PC-3 (cell line): ENCODE results near the gene CDK5RAP3. TPM values are rescaled to one million over a fixed set of nuclear protein-coding genes. Genes with fewer than 3 reads are reported as not detected.

Source experiments
- ATAC-seq: fragments of 200-7000 bp; cut with Tn5 transposase; 2 replicates; pipeline ENCODE4 v1.9.1; 2020; ENCODE audit warnings: mild to moderate bottlenecking, moderate library complexity
- BruUV-seq: library from RNA; stranded (reverse); fragments of 400-500 nt; replicated peaks from 2 replicates; lab custom pipeline; 2021; lab: Mats Ljungman, UMichigan
- CTCF ChIA-PET: fragments of 300-600 bp; sonication (Branson Sonifier 250); formaldehyde crosslinking; loops from one replicate; lab custom pipeline; 2022; ENCODE audit warnings: antibody characterized with exemption; lab: Charles Lee
- POLR2A ChIA-PET: fragments of 300-600 bp; sonication (Branson Sonifier 250); formaldehyde crosslinking; loops from one replicate; lab custom pipeline; 2022; ENCODE audit warnings: antibody characterized with exemption; ENCODE audit not compliant: unreplicated experiment; lab: Charles Lee
- DNase-seq: peaks from one replicate; pipeline ENCODE4 v3.0.0-alpha.2; 2015
- H2AFZ ChIP-seq: fragments of 300-600 bp; sonication (generic); 2 replicates; pipeline ENCODE4 v1.6.0; 2016; ENCODE audit warnings: antibody characterized with exemption, low read length
- H3F3A ChIP-seq: fragments of 300-600 bp; sonication (generic); one replicate; pipeline ENCODE4 v1.6.0; 2017; ENCODE audit warnings: antibody characterized with exemption, low read length, control low read depth, mild to moderate bottlenecking; ENCODE audit not compliant: unreplicated experiment
- H3K27ac ChIP-seq: fragments of 300-600 bp; sonication (generic); 2 replicates; pipeline ENCODE4 v1.5.1; 2016; ENCODE audit warnings: mild to moderate bottlenecking, low read length
- H3K27me3 ChIP-seq: fragments of 300-600 bp; sonication (generic); 2 replicates; pipeline ENCODE4 v1.6.1; 2016; ENCODE audit warnings: low read length, mixed read lengths
- H3K36me3 ChIP-seq: fragments of 300-600 bp; sonication (generic); 2 replicates; pipeline ENCODE4 v1.6.1; 2016; ENCODE audit warnings: low read depth, mixed run types, low read length, mixed read lengths
- H3K4me1 ChIP-seq: fragments of 300-600 bp; sonication (generic); 2 replicates; pipeline ENCODE4 v1.5.1; 2016; ENCODE audit warnings: low read length; ENCODE audit not compliant: insufficient read depth
- H3K4me2 ChIP-seq: fragments of 300-600 bp; sonication (generic); 2 replicates; pipeline ENCODE4 v1.6.0; 2016; ENCODE audit warnings: low read length
- H3K4me3 ChIP-seq: fragments of 300-600 bp; sonication (generic); 2 replicates; pipeline ENCODE4 v1.5.1; 2016; ENCODE audit warnings: mild to moderate bottlenecking, low read length, mixed read lengths
- H3K79me2 ChIP-seq: fragments of 300-600 bp; sonication (generic); 2 replicates; pipeline ENCODE4 v1.6.1; 2017; ENCODE audit warnings: low read length, mixed read lengths
- H3K9ac ChIP-seq: fragments of 300-600 bp; sonication (generic); 2 replicates; pipeline ENCODE4 v1.6.0; 2016; ENCODE audit warnings: mild to moderate bottlenecking, low read length
- H3K9me2 ChIP-seq: fragments of 300-600 bp; sonication (generic); replicated peaks from 2 replicates; pipeline ENCODE4 v1.6.1; 2016; ENCODE audit warnings: mixed run types, low read length, mixed read lengths
- H3K9me3 ChIP-seq: fragments of 300-600 bp; sonication (generic); 2 replicates; pipeline ENCODE4 v1.6.1; 2016; ENCODE audit warnings: low read length, mixed read lengths
- H4K20me1 ChIP-seq: fragments of 300-600 bp; sonication (generic); 2 replicates; pipeline ENCODE4 v1.6.1; 2016; ENCODE audit warnings: low read length, mixed read lengths
- EZH2 ChIP-seq: fragments of 300-600 bp; sonication (generic); IDR thresholded peaks from one replicate; pipeline ENCODE4 v1.6.1; 2017; ENCODE audit warnings: antibody characterized with exemption, mild to moderate bottlenecking, low read length; ENCODE audit not compliant: unreplicated experiment
- EZH2phosphoT487 ChIP-seq: fragments of 300-600 bp; sonication (generic); IDR thresholded peaks from 2 replicates; pipeline ENCODE4 v1.6.1; 2018; ENCODE audit warnings: mild to moderate bottlenecking, antibody characterized with exemption, low read length, borderline replicate concordance
- intact Hi-C: fragments of 100-400 bp; cut with micrococcal nuclease; formaldehyde crosslinking; loops from 2 replicates; pipeline ENCODE4 v1.9.0; 2023
- total RNA-seq: library from RNA; depleted of rRNA; stranded (reverse); fragments of >200 nt; gene quantifications from 2 replicates; pipeline ENCODE4 v1.2.3, GENCODE V29; 2014
- TF ChIP-seq, protein P1 (sequence below): fragments of 300-600 bp; sonication (generic); conservative IDR thresholded peaks from 2 replicates; pipeline ENCODE4 v1.5.1; 2017; ENCODE audit warnings: antibody characterized with exemption, low read depth, mild to moderate bottlenecking, low read length

Gene CDK5RAP3
- total RNA-seq, 1 experiment from 2014 or later = 193 TPM

DNA sequence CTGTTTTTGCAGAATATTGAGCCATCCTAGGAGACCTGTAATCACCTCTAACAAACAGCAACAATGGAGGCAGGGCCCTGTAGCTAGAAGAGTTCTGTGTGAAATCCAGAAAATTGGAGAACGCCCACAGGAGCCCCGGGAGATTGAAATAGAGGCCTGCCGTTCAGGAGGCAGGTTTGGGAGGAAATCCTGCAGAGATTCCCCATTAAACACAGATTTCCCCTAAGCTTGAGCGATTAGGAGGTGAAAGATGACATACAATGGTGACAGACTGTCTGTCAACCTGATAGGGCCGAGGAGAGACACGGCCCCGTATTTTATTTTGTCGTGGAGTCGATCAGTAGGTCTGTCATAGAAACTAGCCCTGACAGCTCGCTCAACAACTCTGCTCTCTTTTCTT is 18.2 kb downstream of the CDK5RAP3 start:
- no TSS peak for BruUV-seq
- Histone ChIP-seq H3K79me2 (no peaks in the 10 kb centered on the region), H3K9ac (no peak overlapping the region), H3F3A (no peaks in the 10 kb centered on the region), H3K4me3 (no peak overlapping the region), H3K27ac (no peak overlapping the region), H3K4me1 (no peaks in the 10 kb centered on the region), H3K9me3 (no peaks in the 10 kb centered on the region), H3K36me3 (0 out of 2 replicates have a peak, but pooled peaks cover 3% of the 10 kb centered on the region), H3K27me3 (no peaks in the 10 kb centered on the region), H4K20me1 (no peaks in the 10 kb centered on the region), H3K9me2 (no peaks in the 10 kb centered on the region), H3K4me2 (no peak overlapping the region), H2AFZ (no peak overlapping the region)
- ChIA-PET POLR2A (no interaction called here), CTCF (no interaction called here)
- no peak for TF ChIP-seq EZH2
- no peak for TF ChIP-seq EZH2phosphoT487
- TF ChIP-seq, protein P1, sequence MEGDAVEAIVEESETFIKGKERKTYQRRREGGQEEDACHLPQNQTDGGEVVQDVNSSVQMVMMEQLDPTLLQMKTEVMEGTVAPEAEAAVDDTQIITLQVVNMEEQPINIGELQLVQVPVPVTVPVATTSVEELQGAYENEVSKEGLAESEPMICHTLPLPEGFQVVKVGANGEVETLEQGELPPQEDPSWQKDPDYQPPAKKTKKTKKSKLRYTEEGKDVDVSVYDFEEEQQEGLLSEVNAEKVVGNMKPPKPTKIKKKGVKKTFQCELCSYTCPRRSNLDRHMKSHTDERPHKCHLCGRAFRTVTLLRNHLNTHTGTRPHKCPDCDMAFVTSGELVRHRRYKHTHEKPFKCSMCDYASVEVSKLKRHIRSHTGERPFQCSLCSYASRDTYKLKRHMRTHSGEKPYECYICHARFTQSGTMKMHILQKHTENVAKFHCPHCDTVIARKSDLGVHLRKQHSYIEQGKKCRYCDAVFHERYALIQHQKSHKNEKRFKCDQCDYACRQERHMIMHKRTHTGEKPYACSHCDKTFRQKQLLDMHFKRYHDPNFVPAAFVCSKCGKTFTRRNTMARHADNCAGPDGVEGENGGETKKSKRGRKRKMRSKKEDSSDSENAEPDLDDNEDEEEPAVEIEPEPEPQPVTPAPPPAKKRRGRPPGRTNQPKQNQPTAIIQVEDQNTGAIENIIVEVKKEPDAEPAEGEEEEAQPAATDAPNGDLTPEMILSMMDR = no peak
- DNase-seq (no peak), ATAC-seq (no peak)
- intact Hi-C loops = no loop called here

- no peaks in the 10 kb centered on the region for H3K27me3 ChIP-seq
- no peak overlapping the region for H2AFZ ChIP-seq
- H3K9me3 ChIP-seq = no peaks in the 10 kb centered on the region
- no peak overlapping the region for H3K9ac ChIP-seq
- H3K27ac ChIP-seq = no peak overlapping the region
- H3K4me2 ChIP-seq = no peak overlapping the region
- no peak for DNase-seq
- no TSS peak for BruUV-seq
- no peaks in the 10 kb centered on the region for H3F3A ChIP-seq
- no peak for ATAC-seq
- no peaks in the 10 kb centered on the region for H3K79me2 ChIP-seq
- H3K9me2 ChIP-seq = no peaks in the 10 kb centered on the region
- no peaks in the 10 kb centered on the region for H4K20me1 ChIP-seq
- TF ChIP-seq EZH2 = no peak
- TF ChIP-seq, protein P1 = no peak
- no peak for TF ChIP-seq EZH2phosphoT487
- H3K4me1 ChIP-seq = no peaks in the 10 kb centered on the region
- ChIA-PET CTCF (no interaction called here), POLR2A (no interaction called here)
- H3K4me3 ChIP-seq = no peak overlapping the region
- 0 out of 2 replicates have a peak, but pooled peaks cover 3% of the 10 kb centered on the region for H3K36me3 ChIP-seq
- intact Hi-C loops = no loop called here
Observed at GRCh38 chr17:47989700-47990099, 18.8 kb downstream of the CDK5RAP3 start.

GRCh38 chr17:47990962-47991731 is 20.2 kb downstream of the CDK5RAP3 start:
- Histone ChIP-seq H3K9me3 (no peaks in the 10 kb centered on the region), H3K9me2 (no peaks in the 10 kb centered on the region), H3K4me1 (no peaks in the 10 kb centered on the region), H3K79me2 (no peaks in the 10 kb centered on the region), H3K4me3 (no peak overlapping the region), H3K27me3 (no peaks in the 10 kb centered on the region), H3K4me2 (no peak overlapping the region), H3K9ac (no peak overlapping the region), H2AFZ (no peak overlapping the region), H3K27ac (no peak overlapping the region), H3K36me3 (no peaks in the 10 kb centered on the region), H3F3A (no peaks in the 10 kb centered on the region), H4K20me1 (no peaks in the 10 kb centered on the region)
- no TSS peak for BruUV-seq
- DNase-seq (no peak), ATAC-seq (no peak)
- ChIA-PET POLR2A (no interaction called here), CTCF (no interaction called here)
- intact Hi-C loops = no loop called here
- TF ChIP-seq EZH2phosphoT487 (no peak), EZH2 (no peak)
- TF ChIP-seq, protein P1 = no peak
